ENCODE measurements around the gene SLC17A7.
A peak's percentile ranks its signal among the peaks of the same experiment; 100 is the strongest.
"Not testable (repeated sequence)": the region's sequence is repeated elsewhere in the genome, so short reads cannot be mapped to it uniquely, and the experiment has no call there.

Gene SLC17A7

DNA sequence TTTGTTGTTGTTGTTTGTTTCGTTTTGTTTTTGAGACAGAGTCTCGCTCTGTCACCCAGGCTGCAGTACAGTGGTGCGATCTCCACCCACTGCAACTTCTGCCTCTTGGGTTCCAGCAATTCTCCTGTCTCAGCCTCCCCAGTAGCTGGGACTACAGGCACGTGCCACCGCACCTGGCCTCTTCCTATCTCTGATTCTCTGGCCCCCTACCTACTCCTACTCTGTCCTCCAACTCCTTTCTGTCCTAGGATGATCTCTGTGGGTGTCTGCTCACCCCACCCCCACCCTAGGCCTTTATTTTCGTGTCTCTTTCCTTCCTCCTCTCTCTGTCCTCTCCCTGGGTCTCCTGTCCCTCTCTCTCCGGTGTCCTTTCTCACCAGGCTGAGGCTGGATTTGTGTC lies 9.1 kb upstream of the SLC17A7 start:
- no peak overlapping the region for H3K27ac Mint-ChIP-seq
- peaks cover 12% of the 10 kb centered on the region for H3K4me1 Mint-ChIP-seq
- no peaks in the 10 kb centered on the region for H3K9me3 Mint-ChIP-seq
- no peaks in the 10 kb centered on the region for H3K27me3 Mint-ChIP-seq (ENCODE audit: low read depth)
- peaks cover 32% of the 10 kb centered on the region for H3K36me3 Mint-ChIP-seq (ENCODE audit: low read depth)
- H3K4me3 Mint-ChIP-seq, result peak overlapping the region; percentile 95 to 99 (median 99)
- TF ChIP-seq, protein P1, sequence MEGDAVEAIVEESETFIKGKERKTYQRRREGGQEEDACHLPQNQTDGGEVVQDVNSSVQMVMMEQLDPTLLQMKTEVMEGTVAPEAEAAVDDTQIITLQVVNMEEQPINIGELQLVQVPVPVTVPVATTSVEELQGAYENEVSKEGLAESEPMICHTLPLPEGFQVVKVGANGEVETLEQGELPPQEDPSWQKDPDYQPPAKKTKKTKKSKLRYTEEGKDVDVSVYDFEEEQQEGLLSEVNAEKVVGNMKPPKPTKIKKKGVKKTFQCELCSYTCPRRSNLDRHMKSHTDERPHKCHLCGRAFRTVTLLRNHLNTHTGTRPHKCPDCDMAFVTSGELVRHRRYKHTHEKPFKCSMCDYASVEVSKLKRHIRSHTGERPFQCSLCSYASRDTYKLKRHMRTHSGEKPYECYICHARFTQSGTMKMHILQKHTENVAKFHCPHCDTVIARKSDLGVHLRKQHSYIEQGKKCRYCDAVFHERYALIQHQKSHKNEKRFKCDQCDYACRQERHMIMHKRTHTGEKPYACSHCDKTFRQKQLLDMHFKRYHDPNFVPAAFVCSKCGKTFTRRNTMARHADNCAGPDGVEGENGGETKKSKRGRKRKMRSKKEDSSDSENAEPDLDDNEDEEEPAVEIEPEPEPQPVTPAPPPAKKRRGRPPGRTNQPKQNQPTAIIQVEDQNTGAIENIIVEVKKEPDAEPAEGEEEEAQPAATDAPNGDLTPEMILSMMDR (IDR thresholded peaks at IDR 0.05; ENCODE audit: unreplicated experiment in 3 of 3), result no peak

DNA sequence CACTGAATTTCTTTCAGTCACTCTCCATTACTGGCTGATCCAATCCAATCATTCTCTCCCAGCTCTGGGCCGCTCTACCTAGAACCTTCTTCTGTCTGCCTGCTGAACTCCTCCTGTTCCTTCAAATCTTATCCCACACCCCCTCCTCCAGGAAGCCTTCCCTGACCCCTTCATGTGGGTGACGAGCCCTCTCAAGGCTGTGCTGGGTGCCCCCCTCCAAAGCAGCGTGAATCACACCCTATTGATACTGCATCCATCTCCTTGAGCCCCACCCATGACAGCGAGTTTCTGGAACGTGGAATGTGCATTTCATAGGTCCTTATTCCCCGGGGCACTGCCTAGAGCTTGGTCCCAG lies 7.1 kb upstream of the SLC17A7 start:
- H3K27me3 Mint-ChIP-seq (ENCODE audit: low read depth), result peaks cover 7% of the 10 kb centered on the region
- H3K4me1 Mint-ChIP-seq, result peaks cover 12% of the 10 kb centered on the region
- H3K27ac Mint-ChIP-seq, result no peak overlapping the region
- peak overlapping the region; percentile 77 to 99 (median 78) for H3K4me3 Mint-ChIP-seq
- H3K9me3 Mint-ChIP-seq, result no peaks in the 10 kb centered on the region
- TF ChIP-seq, protein P1 (IDR thresholded peaks at IDR 0.05; ENCODE audit: unreplicated experiment in 3 of 3), result no peak
- peaks cover 32% of the 10 kb centered on the region for H3K36me3 Mint-ChIP-seq (ENCODE audit: low read depth)

DNA sequence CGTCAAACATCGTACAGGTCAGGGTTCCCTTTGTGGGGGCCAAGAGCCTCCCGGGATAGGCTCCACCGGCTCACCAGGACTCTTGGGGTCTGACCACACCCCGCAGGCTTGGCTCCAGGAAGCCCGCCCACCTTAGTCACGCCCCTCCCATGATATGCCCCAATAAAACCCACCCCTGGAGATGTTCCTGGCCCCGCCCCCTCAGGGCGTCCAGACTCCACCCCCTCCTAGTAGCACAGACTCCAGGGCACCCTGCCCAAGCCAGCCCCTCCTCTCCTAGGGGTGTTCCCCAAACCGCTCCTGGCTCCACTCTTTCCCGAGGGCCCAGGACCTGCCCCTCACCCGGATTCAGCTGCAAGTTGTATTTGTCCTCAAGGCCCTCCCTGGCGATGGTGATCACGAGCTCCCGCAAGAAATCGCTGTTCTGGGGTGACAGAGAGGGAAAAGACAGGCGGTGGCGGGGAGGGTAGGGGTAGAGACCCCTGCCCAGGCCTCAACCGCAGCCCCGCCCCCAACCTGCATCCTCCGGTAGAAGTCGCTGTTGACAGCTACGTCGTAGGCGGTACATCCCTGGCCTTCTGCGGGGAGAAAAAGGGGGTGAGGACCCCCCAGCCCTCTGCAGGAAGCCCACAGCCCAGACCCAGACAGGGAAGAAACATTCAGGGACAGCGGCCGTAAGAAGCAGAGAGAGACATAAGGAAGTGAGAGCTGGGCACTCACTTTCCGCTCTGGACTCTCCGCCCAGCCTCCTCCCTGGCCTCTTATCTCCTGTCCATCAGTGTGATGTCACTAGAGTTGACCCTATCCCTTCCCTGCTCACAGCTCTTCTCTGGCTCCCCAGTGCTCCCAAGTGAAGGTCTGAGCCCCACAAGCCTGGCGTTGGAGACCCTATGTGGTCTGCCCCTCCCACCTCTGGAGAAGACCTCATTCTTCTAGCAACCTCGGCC lies 6.4 kb upstream of the SLC17A7 start:
- Mint-ChIP-seq H3K27ac (no peak overlapping the region), H3K36me3 (ENCODE audit: low read depth) (peaks cover 32% of the 10 kb centered on the region), H3K4me1 (peaks cover 8% of the 10 kb centered on the region), H3K4me3 (peak overlapping the region in 2 of 3 experiments; percentile 48 to 77), H3K27me3 (ENCODE audit: low read depth) (peaks cover 14% of the 10 kb centered on the region), H3K9me3 (no peaks in the 10 kb centered on the region)
- TF ChIP-seq, protein P1 (IDR thresholded peaks at IDR 0.05; ENCODE audit: unreplicated experiment in 3 of 3), result no peak

DNA sequence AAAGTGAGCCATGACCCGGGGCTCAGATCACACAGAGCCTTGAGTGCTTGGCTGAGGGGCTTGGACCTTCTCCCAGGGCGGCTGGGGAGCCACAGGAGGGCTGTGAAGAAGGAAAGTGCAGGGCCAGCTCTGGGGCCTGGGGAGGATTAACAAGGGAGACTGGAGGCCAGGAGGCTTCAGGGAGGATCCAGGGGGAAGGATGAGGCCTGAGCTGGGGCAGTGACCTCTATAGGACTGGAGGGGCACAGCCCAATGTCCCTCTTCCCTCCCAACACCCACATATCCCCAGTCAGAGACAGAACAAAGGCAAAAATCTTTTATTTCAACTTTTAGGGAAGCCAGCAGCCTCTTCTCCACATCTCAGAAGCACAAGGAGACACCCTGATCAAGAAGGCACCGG lies 4.7 kb upstream of the SLC17A7 start:
- H3K4me3 Mint-ChIP-seq, result peak overlapping the region; percentile 22 to 58 (median 51)
- peaks cover 31% of the 10 kb centered on the region for H3K27me3 Mint-ChIP-seq (ENCODE audit: low read depth)
- H3K36me3 Mint-ChIP-seq (ENCODE audit: low read depth), result peaks cover 28% of the 10 kb centered on the region
- H3K27ac Mint-ChIP-seq, result peak overlapping the region in 1 of 3 experiments; percentile 28
- no peaks in the 10 kb centered on the region for H3K9me3 Mint-ChIP-seq
- peaks cover 12% of the 10 kb centered on the region for H3K4me1 Mint-ChIP-seq
- TF ChIP-seq, protein P1 (IDR thresholded peaks at IDR 0.05; ENCODE audit: unreplicated experiment in 3 of 3), result no peak

DNA sequence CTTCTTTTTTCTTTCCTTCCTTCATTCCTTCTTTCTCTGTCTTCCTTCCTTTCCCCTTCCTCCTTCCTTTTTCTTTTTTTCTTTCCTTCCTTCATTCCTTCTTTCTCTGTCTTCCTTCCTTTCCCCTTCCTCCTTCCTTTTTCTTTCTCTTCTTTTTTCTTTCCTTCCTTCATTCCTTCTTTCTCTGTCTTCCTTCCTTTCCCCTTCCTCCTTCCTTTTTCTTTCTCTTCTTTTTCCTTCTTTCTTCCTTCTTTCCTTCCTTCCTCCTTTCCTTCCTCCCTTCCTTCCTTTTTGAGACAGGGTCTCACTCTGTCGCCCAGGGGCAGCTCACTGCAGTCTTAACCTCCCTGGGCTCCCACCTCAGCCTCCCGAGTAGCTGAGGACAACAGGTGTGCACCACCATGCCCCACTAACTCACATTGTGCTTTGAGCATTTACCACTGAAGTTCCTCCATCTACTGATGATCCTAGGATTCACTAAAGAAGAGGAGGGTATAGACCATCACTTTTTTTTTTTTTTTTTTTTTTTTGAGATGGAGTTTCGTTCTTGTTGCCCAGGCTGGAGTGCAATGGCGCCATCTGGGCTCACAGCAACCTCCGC lies 2.9 kb upstream of the SLC17A7 start:
- not testable (repeated sequence) for H3K9me3 Mint-ChIP-seq
- H3K4me1 Mint-ChIP-seq, result peaks cover 17% of the 10 kb centered on the region
- peaks cover 49% of the 10 kb centered on the region for H3K27me3 Mint-ChIP-seq (ENCODE audit: low read depth)
- peak overlapping the region; percentile 44 to 88 (median 73) for H3K27ac Mint-ChIP-seq
- H3K36me3 Mint-ChIP-seq (ENCODE audit: low read depth), result peaks cover 15% of the 10 kb centered on the region
- peak overlapping the region; percentile 79 to 82 (median 82) for H3K4me3 Mint-ChIP-seq

DNA sequence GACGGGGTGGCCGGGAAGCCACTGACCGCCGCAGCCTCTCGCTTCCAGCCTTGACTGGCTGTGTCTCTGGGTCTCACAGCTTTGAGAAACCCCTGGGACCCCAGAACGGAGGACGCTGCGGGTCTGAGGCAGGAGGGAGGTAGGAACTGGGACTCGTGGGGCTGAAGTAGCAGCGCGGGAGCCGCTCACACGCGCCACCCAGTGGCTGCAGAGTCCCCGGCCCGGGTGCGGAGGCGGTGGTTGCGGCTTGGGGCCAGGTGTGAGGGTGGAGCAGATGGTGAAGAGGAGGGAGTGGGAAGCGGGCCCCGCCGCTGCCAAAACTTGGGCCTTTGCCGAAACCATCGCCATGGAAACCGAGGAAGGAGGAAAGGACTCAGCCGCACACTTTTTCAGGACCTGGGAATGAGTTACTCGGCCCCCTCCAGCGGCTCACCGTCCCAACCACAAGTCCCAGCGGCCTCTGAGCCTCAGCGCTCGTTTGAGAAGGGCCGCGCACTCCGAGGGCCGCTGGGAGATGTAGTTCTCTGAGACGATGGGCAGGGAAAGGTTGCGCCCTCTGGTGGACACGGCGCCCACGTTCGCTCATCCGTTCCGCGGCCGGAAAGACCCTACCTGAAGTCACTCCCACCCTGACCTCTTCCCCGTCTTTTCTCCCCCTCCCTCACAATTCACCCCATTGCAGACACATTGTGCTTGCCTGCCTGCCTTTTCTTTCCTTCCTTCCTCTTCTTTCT lies 2.2 kb upstream of the SLC17A7 start:
- peaks cover 20% of the 10 kb centered on the region for H3K4me1 Mint-ChIP-seq
- peaks cover 56% of the 10 kb centered on the region for H3K27me3 Mint-ChIP-seq (ENCODE audit: low read depth)
- TF ChIP-seq, protein P1 (IDR thresholded peaks at IDR 0.05; ENCODE audit: unreplicated experiment in 3 of 3), result peak; percentile 89 to 98 (median 91)
- no peaks in the 10 kb centered on the region for H3K9me3 Mint-ChIP-seq
- H3K4me3 Mint-ChIP-seq, result peak overlapping the region; percentile 79 to 82 (median 82)
- peaks cover 9% of the 10 kb centered on the region for H3K36me3 Mint-ChIP-seq (ENCODE audit: low read depth)
- peak overlapping the region; percentile 44 to 88 (median 73) for H3K27ac Mint-ChIP-seq

All from nephron (organoid).